DMS53 (cell line): Measurements from ENCODE around the gene DLX4.

ENCODE experiments used
- DNase-seq: peaks from one replicate; lab custom pipeline; 2025; lab: John Stamatoyannopoulos, UW

DLX4 gene

DNA sequence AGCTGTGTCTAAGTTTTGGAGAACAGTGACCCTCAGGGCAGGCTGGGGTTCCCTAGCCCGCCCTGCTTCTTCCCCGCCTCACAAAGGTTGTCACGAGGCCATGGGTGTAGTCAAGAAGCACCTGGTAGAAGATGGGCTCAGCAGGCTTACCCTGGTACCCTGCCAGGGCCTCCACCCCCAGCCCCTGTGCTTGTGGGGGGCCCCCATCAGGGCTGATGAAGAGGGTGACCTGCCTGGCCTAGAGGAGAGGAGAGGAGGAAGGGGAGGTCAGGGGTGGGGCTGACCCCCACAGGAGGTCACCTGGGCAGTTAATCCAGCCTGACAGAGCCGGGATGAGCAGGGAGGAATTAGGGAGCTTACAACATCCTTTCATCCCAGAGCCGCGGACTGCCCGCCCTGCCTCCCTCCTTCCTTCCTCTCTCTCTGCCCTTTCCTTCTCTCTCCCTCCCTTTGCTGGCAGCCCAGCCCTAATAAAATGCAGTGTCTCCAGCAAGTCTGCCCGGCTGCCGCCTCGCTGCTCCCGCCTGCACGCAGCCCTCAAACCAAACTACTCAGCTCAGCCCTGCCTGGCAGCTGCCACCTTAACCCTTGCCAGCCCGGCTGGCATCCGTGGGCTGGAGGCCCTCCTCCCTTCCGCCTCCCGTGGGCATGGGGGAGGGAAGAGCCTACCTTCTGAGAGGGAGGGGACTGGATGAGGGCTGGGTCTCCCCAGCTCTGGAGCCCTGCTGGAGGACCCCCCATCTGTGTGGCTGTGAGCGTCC, 18.9 kb downstream of the DLX4 start:
- DNase-seq: peak; percentile 69

DNA sequence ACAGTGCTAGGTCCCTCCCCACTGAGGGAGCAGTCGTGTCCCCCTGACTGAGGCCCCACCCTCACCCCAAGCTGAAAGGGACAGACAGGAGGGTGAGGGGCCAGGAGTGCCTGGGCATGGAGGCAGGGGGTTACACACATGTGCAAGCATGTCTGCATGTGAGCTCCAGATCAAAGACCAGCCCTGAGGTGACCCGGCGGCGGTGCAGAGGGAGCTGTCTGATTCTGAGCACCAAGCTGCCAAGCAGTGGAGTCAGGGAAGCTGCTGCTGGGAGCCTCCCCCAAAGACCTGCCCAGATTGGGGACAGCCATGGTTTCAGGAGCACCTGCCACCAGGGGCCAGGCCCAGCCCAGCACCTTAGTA, 20.5 kb downstream of the DLX4 start:
- DNase-seq: no peak

DNA sequence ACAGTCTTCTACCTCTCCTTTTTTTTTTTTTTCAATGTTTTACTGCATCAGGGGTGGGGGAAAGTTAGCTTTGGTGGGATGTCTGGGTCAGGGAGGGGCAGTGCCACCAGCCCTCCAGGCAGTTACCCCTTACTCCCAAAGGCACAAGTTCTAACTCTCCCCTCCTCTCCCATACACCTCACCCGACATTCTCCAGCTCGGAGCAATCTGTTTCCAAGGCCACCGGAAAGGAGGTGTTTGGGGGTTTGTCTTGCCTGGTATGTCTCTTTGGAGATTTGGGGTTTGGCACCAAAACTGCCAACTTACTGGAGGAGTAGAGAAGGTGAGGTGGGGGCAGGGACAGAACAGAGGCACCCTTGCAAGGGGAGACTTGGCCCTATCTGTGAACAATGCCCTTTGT, 21.3 kb downstream of the DLX4 start:
- DNase-seq: no peak

DNA sequence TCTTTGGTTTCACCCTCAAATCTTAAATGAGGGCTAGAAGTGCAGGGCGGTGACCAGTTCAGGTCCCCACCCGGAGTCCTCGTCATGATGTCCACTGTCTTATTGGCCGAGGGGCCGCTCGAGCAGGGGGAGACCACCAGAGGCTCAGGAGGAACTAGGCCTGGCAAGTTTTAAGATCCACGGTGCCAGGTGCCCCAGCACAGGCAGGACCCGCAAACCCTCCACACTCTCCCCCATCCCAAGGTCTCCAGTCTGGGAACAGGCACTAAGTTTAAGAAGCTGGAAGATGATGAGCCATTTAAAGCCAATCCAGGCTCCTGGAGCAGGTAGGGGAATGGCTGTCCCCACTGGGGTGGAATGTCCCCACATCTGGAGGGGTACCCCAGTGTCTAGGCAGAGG, 21.9 kb downstream of the DLX4 start:
- no peak for DNase-seq

DNA sequence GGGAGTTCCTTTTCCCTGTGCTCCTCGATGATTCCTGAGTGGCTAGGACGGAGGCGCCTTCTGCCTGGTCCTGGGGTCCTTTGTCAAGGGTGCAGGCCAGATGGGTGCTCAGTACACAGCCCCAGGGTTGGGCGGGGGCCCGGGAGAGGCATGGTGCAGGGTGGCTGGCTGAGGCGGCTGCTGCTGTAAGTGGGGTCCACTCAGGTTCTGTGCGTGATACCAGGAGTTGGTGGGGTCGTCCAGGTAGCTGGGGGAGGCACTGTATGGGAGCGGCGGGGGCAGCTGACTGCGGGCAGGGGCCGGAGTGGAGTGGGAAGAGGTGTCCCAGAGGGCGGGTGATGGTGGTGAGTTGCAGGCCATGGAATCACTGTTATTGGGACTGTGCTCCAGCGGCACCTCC, 22.4 kb downstream of the DLX4 start:
- no peak for DNase-seq

DNA sequence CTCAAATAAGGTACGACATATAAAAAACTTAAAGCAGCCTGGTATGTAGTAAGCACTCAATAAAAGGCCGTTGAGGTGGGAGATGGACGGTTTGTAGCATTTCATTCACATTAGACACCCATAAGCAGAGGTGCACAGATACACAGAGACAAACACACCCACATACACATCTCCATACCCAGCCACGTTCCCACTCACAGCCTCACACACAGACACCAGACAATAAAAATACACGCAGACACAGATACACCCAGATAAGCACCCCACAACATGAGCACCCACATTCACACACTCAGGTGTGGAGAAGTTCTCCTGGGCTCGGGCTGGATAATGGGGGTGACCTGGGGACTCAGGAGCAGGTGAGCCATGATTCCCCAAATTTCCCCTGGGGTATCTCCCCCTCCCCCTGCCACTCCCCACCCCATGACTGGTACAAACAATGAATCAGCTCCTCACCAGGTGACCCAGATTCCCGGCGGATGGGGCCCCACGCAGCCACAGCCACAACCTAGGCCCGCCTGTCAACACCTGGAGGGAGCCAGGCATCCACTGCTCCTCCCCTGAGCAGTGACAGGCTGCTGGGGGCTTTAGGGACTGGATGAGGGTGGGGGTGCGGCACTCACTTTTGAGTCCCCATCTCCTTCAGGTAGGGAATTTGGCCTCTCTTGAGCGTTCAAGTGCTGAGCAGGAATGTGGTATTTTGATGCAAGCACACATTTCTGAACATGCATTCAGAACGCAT, 23.4 kb downstream of the DLX4 start:
- DNase-seq: no peak

DNA sequence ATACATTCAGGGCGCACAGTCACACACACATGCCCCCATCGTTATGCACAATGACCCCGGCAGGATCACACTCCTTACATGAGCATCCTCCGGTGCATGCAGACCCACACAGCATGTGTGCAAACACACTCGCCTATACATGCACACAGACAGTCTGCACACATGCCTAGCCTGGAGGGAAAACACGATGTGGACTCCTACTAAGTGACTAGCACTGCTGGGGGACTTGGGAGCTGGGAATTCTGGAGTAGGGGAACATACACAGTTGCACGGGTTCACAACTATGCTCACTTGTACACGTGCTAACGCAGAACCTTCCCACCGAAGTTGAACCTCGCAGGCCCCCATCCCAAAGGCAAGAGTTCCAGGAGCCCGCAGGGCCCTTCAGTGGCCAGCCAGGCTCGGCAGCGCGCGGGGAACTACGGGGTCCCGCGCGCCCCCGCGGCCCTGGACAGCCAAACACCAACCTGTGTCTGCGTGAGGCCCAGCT, 24.0 kb downstream of the DLX4 start:
- no peak for DNase-seq

DNA sequence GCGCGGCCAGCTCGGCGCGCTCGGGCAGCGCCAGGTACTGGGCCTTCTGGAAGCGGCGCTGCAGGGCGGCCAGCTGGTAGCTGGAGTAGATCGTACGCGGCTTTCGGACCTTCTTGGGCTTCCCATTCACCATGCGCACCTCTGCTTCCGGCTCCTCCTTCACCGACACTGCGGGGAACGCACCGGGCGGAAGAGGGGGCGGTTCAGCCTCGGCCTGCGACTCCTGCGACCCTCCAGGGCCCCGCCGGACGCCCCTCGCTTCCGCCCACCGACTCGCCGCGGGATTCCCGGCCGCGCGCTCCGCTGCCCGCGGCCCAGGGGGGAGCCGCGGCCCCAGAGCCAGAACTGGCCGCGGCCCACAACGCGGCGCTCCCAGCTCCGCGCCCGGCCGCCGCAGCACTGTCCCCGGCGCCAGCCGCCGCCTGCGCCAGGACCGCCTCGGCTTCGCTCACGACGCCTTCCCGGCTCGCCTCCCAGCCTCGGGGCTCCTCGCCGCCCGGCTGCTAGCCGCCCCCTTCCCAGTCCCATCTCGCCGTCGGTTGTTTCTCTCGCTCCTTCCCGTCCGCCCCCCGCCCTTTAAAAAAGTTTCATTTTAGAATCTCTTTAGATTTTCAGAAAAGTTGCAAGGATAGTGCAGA, 24.6 kb downstream of the DLX4 start:
- peak; percentile 80 for DNase-seq

DNA sequence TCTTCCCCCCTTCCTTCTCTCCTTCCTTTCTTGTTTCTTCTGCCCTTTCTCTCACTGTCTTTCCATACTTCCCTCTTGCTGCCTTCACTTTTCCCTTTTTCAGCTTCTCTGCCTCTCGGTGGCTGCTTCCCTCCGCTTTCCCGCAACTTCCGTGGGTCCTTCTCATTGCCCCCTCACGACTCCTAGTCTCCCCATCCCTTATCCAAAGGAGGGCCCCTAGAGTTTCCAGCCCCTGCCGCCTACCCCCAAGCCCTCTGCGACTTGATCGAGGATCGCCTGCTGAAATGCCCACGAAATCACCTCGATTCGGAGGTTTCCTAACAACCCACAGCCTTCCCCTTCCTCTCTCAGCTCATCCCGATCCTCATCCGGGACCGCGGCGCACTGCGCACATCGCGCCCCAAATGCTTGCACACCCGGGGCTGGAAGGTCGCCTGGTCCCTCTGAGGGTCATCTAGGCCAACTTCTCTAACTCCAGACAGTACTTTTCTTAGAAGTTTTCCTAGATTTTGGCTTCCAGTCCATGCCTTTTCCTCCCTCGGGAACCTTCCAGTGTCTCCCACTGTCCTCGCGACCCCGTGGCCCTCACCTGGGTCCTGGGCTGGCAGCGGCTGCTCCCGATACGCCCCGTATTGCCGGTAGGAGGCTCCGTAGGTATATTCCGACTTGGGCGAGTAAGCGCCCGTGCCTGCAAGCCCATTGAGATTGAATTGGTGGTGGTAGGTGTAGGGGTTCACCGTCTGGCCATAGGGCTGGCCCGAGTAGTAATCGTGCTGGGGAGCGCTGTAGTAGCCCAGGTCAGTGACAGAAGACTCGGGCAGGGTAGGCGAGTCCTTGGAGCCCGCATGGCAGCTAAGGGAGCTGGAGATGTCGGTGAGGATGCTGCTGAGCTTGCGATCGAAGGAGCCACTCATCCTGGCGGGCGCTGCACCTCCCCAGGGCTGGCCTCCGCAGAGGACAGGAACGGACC, 25.4 kb downstream of the DLX4 start:
- peak; percentile 59 for DNase-seq

DNA sequence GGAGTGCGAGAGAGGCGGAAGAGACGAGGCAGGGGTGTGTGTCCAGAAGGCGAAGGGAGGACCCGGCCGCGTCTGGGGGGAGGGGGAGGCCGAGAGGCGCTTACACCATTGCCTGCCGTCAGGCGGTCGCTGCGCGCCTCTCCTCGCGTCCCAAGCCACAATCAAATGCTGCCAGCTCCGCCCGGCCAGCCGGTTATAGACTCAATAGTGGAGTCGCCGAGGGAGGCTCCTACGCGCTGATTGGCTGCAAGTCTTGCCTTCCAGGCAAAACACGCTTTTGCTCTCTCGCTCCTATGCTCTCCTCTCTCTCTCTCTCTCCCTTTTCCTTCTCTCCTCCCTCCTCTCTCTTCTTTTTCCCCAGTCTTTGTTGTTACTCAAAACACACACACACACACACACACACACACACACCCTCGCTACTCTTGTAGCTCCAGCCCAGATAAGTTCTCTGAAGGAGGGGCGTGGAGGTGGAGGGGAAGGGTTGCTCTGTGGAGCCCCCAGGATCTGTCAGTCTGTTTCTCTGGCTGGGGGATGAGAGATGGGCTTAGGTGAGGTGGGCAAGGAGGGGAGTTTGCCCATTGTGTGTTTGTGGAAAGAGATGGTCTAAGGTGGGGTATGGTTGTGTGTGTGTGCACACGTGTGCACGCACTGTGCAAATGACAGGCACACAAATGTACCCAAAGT, 26.2 kb downstream of the DLX4 start, which contains the start of gene DLX3:
DLX3 (minus strand) TSS at position 170 of the 684 bp plus-strand sequence. CDS start 226 bp downstream, outside the sequence.
- DNase-seq: peak; percentile 86

DNA sequence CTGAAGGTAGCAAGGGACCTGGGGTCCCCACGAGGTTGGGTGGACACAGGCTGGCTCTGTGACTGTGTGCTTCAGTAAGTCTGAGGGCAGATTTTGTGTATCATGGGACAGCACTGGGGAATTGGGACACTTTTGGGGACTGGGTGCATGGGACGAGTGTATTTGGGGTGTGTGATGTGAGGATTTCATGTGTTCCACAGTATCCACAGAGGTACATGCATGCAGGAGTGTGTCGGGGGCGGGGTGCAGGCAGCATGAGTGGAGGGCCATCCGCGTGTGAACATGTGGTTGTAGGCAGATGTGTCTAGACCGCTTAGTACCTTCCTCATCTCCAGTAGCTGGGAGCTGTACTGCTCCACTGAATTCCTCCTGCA, 27.1 kb downstream of the DLX4 start:
- DNase-seq: no peak

DNA sequence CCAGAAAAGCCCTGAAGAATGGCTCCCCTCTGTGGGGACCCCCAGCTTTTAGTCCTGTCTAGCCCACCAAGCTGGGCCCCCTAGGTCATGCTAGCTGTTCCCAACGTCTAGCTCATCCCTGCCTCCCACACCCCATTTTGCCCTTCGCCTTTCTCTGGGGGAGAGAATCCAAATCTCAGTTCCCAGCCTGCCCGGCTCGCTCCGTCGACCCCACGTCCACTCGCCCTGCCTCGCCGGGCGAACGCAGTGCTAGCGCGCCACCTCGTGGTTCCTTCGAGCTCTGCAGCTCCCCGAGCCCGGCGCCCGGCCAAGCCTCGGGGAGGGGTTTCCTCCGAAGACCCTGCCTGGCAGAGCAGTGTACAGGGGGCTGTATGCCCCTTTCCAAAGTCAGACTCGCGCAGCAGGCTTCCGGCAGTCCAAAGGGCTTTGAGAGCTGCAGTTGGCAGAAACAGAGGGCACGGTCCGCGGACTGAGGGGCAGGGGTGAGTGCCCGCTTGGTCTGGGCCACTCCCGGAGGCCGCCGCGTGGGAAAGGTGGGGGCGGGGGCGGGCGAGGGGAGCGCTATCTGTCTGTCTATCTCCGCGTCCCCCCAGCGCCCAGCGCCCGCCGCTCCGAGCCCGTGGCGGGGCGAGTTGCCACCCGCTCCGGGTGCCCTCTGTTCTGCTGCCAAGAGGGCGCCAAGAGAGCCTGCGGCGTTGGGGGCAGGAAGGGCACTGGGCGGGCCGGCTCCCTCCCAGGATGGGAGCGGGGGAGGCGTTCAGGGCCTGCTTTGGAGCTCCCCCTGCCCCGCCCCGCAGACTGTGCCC, 27.7 kb downstream of the DLX4 start:
- DNase-seq: peak; percentile 71

DNA sequence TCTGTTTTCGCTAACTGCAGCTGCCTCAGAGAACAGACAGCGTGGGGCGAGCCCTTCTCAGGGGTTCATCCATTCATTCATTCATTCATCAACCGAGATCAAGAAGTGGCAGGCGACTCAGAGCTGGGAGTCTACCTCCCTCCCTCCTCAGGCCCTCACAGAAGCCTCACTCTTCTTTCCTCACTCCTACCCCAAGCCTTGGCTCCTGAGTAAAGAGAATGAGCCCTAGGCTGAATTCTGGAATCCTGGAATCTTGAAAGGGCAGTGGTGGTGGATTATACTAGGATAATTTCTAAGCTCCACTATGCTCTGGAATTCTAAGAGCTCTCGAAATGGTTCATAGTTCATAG, 28.3 kb downstream of the DLX4 start:
- DNase-seq: no peak

DNA sequence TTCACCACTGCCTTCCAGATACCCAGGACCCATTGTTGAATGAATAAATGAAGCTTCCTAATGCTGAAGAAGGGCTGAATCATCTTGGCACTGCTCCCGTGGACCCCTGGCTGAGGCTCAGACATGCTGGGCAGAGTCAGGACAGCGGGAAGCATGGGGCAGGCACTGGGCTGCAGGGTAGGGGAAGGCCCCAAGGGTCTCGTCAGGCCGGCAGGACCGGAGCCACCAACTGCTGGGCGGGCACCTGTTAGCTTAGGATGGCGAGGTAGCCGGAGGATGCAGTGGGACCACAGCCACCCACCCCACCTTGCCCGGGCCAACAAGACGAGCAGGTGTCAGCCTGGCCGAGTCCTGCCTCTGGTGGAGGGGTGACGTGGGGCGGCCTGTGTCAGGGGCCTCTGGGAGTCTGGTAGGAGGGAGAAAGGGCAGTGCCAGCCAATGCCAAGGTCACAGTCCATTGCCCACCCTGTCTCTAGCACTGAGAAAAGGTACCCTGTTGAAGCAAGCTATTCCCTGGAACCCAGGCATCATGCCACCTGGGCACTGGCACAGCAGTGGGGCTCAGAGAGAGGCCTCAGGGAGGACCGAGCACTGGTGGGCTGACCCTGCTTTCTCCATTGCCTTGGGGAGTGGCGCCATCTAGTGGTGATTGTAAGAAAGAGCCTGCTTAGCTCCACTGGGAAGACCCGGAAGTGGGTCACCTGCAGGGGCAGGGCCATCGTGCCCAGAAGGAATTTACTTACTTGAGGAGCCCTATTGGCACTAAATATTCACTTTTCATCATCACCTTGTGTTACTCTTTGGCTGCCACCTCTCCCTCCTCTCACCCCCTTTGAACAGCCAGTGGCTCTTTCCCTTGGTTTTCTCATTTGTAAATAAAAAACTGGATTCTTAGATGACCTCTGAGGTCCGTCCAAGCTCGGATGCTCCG, 29.0 kb downstream of the DLX4 start:
- peak; percentile 96 for DNase-seq

DNA sequence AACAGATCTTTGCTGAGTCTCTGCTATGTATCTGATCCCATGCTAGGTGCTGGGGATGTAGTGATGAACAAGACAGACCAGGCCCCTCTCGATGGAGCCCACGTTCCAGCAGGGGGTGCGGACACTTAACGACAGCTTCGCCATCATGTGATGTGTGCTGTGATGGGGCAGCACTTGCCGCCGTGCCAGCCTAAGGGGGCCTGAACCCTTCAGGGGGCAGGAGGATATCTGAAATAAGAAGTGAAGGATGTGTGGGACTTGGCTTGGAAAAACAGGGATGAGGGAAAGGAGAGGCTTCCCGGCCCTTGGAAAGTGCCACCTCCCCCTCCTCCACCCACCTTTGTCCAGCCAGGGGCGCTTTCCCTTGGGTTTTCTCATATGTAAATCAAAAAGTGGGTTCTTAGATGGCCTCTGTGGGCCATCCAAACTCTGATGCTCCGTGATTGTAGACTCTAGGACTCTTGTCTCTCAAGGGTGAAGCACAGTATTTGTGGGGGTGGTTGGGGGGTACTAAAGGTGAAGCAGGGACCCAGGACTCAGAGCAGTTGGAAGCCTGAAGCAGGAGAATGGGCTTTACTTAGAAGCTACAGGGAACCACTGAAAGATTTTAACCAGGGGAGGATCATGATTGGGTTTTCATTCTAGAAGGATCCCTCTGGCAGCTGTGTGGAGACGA, 30.0 kb downstream of the DLX4 start:
- no peak for DNase-seq

DNA sequence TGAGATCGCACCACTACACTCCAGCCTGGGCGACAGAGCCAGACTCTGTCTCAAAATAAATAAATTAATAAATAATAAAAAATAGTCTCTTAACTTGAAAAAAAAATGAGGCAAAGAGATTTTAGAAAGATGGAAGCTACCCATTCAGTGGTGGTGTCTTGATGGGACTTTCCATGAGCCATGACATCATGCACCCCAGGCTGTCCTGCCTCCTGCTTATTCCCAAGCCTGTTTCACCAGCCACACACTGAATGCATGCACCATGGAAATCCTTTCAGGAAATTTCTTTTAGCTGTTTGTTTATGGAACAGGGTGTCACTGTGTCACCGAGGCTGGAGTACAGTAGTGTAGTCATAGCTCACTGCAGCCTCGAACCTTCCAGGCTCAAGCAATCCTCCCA, 34.9 kb downstream of the DLX4 start:
- no peak for DNase-seq

DNA sequence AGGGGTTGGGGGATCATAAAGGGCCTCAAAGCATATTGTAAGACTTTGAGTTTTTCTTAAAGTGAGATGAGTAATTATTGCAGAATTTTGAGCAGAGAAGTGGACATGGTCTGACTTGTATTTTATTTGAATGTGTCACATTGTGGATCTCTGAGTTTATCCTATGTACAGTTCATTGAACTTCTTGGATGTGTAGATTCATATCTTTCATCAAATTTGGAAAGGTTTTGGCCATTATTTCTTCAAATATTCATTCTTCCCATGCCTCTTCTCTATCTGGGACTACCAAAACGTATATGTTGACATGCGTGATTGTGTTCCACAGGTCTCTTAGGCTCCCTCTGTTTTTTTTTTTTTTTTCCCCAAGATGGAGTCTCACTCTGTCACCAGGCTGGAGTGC, 40.3 kb downstream of the DLX4 start:
- DNase-seq: no peak

DNA sequence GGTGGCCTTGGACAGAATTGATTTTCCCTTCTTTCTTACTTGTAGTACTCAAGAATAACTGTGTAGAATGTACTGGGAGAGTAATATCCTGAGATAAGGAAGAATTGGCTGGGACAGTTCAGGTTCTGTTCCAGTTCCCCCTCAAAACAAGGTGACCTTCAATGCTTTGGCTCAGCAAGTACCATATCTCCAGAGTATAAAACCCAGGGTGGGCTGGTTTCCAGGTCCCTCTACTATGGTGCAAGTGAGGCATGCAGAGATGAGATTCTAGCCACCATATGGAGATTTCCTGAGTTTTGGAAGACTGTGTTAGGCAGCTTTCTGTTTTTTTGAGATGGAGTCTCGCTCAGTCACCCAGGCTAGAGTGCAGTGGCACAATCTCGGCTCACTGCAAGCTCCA, 44.1 kb downstream of the DLX4 start:
- no peak for DNase-seq
